GM12878 (cell line): Measurements from ENCODE around the gene FEN1. TPM values are rescaled to one million over a fixed set of nuclear protein-coding genes. Genes with fewer than 3 reads are reported as not detected.

Experiments used
- CEBPZ ChIP-seq: fragments of 150-350 bp; IDR thresholded peaks from 2 replicates; pipeline ENCODE4 v1.6.1; 2016; ENCODE audit warnings: low read depth, low read length
- CHD4 ChIP-seq: fragments of 200-600 bp; sonication (generic); IDR thresholded peaks from 2 replicates; pipeline ENCODE4 v1.6.1; 2016; ENCODE audit warnings: mild to moderate bottlenecking
- CREB1 ChIP-seq: IDR thresholded peaks from 2 replicates; pipeline ENCODE4 v1.6.1; 2012; ENCODE audit warnings: low read depth, mild to moderate bottlenecking, inconsistent platforms
- ESRRA ChIP-seq: IDR thresholded peaks from 2 replicates; pipeline ENCODE4 v1.6.1; 2012; ENCODE audit warnings: mild to moderate bottlenecking, low read length, improper control_type of control experiment
- IKZF1 ChIP-seq: fragments of 450-650 bp; conservative IDR thresholded peaks from 2 replicates; pipeline ENCODE4 v1.6.1; 2017; ENCODE audit warnings: antibody characterized with exemption, mild to moderate bottlenecking
- MTA2 ChIP-seq: fragments of 450-650 bp; IDR thresholded peaks from 2 replicates; pipeline ENCODE4 v1.6.1; 2016; ENCODE audit warnings: low read depth, mild to moderate bottlenecking, moderate library complexity
- PAX8 ChIP-seq: fragments of 450-650 bp; IDR thresholded peaks from 2 replicates; pipeline ENCODE4 v1.6.1; 2017; ENCODE audit warnings: mild to moderate bottlenecking, moderate library complexity
- POU2F2 ChIP-seq: IDR thresholded peaks from 3 replicates; pipeline ENCODE4 v1.6.1; 2011; ENCODE audit warnings: low read depth, mild to moderate bottlenecking, low read length, borderline replicate concordance
- RFX5 ChIP-seq: IDR thresholded peaks from 2 replicates; pipeline ENCODE4 v1.6.1; 2011; ENCODE audit warnings: low read depth, low read length, improper control_type of control experiment
- SMAD1 ChIP-seq: fragments of 450-650 bp; IDR thresholded peaks from 2 replicates; pipeline ENCODE4 v1.6.1; 2018; ENCODE audit warnings: mild to moderate bottlenecking, low read depth; ENCODE audit not compliant: partially characterized antibody
- SMC3 ChIP-seq: IDR thresholded peaks from 2 replicates; pipeline ENCODE4 v1.6.1; 2011; ENCODE audit warnings: low read length, improper control_type of control experiment, borderline replicate concordance
- TAF1 ChIP-seq: IDR thresholded peaks from 2 replicates; pipeline ENCODE4 v1.6.1; 2011; ENCODE audit warnings: mild to moderate bottlenecking, low read depth, low read length, borderline replicate concordance
- TCF12 ChIP-seq: IDR thresholded peaks from 2 replicates; pipeline ENCODE4 v1.6.1; 2011; ENCODE audit warnings: low read depth, mild to moderate bottlenecking, low read length
- ZNF687 ChIP-seq: fragments of 450-650 bp; IDR thresholded peaks from 2 replicates; pipeline ENCODE4 v1.6.1; 2017; ENCODE audit warnings: mild to moderate bottlenecking, moderate library complexity
- polyA plus RNA-seq, 11 experiments: library from polyadenylated mRNA; depleted of rRNA in 4 of 11; unstranded in 6 of 11; stranded (reverse) in 5 of 11; fragments of >200 nt; fragmentation: Nextera tagmentation in 4 of 11; fragmentation: Illumina TruSeq in 1 of 11; extraction: Ambion mirVana in 4 of 11; extraction: Trizol in 1 of 11; gene quantifications; 1 replicate in 1 of 11; 2 replicates in 10 of 11; pipeline versions ENCODE4 v1.2.1 to v1.2.3, GENCODE V29; 2011 to 2016; ENCODE audit warnings: inconsistent platforms in 2 of 11, missing spikeins in 2 of 11, low read depth in 1 of 11
- total RNA-seq, 4 experiments: library from RNA; depleted of rRNA in 3 of 4; stranded (reverse); fragments of >200 nt in 3 of 4; fragmentation: Illumina TruSeq in 1 of 4; extraction: Trizol in 1 of 4; gene quantifications; 2 replicates each; pipeline versions ENCODE4 v1.2.1 to v1.2.3, GENCODE V29; 2013 to 2021
- TF ChIP-seq, protein P1 (sequence below): fragments of 450-650 bp; formaldehyde crosslinking; IDR thresholded peaks from 2 replicates; pipeline ENCODE4 v1.5.0; 2022; ENCODE audit warnings: mild to moderate bottlenecking, missing genetic modification characterization
- TF ChIP-seq, protein P2 (sequence below): IDR thresholded peaks from 2 replicates; pipeline ENCODE4 v1.6.1; 2011; ENCODE audit warnings: borderline replicate concordance, low read depth, mild to moderate bottlenecking, moderate library complexity, mixed read lengths, low read length; ENCODE audit not compliant: insufficient read depth; ENCODE audit errors: extremely low read length

Gene FEN1
- total and polyA plus RNA-seq, 10 of the 15 experiments (the other 5 are each of a cell fraction or from before 2014, with no cell fraction given): 54.8 to 282 (median 125) TPM

GRCh38 chr11:61792310-61793082, at the start of gene FEN1, which contains the start of gene TMEM258 (continued):
- TF ChIP-seq ESRRA (0 out of 2 replicates have a peak, but pooled peaks have one; percentile 19), CREB1 (peak; percentile 76), ZNF687 (peak; percentile 25), SMC3 (no peak; the same call in 1 of the 2 replicates), POU2F2 (peak; percentile 62; the same call in 1 of the 3 replicates), SMAD1 (peak; percentile 71), CEBPZ (no peak), TAF1 (peak; percentile 91), MTA2 (0 out of 2 replicates have a peak, but pooled peaks have one; percentile 17), PAX8 (peak; percentile 46; the same call in 1 of the 2 replicates), RFX5 (no peak), CHD4 (no peak), IKZF1 (peak; percentile 99), TCF12 (no peak)
- TF ChIP-seq, protein P1, sequence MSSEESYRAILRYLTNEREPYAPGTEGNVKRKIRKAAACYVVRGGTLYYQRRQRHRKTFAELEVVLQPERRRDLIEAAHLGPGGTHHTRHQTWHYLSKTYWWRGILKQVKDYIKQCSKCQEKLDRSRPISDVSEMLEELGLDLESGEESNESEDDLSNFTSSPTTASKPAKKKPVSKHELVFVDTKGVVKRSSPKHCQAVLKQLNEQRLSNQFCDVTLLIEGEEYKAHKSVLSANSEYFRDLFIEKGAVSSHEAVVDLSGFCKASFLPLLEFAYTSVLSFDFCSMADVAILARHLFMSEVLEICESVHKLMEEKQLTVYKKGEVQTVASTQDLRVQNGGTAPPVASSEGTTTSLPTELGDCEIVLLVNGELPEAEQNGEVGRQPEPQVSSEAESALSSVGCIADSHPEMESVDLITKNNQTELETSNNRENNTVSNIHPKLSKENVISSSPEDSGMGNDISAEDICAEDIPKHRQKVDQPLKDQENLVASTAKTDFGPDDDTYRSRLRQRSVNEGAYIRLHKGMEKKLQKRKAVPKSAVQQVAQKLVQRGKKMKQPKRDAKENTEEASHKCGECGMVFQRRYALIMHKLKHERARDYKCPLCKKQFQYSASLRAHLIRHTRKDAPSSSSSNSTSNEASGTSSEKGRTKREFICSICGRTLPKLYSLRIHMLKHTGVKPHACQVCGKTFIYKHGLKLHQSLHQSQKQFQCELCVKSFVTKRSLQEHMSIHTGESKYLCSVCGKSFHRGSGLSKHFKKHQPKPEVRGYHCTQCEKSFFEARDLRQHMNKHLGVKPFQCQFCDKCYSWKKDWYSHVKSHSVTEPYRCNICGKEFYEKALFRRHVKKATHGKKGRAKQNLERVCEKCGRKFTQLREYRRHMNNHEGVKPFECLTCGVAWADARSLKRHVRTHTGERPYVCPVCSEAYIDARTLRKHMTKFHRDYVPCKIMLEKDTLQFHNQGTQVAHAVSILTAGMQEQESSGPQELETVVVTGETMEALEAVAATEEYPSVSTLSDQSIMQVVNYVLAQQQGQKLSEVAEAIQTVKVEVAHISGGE (CRISPR knock-in tag): peak; percentile 61
- TF ChIP-seq, protein P2, sequence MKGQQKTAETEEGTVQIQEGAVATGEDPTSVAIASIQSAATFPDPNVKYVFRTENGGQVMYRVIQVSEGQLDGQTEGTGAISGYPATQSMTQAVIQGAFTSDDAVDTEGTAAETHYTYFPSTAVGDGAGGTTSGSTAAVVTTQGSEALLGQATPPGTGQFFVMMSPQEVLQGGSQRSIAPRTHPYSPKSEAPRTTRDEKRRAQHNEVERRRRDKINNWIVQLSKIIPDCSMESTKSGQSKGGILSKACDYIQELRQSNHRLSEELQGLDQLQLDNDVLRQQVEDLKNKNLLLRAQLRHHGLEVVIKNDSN: peak; percentile 99
